HepG2 (cell line): ENCODE measurements around the gene GLB1L. TPM values are rescaled to one million over a fixed set of nuclear protein-coding genes. Genes with fewer than 3 reads are reported as not detected.
A peak's percentile ranks its signal among the peaks of the same experiment; 100 is the strongest.

Experiments used
- ATF7-NPFF ChIP-seq: sonication (generic); formaldehyde crosslinking; IDR thresholded peaks from 2 replicates; pipeline ENCODE4 v1.8.1; 2023; ENCODE audit warnings: mild to moderate bottlenecking, low read depth, missing genetic modification reagents, moderate library complexity
- BCL3 ChIP-seq: sonication (generic); formaldehyde crosslinking; IDR thresholded peaks from 2 replicates; pipeline ENCODE4 v1.5.1; 2020; ENCODE audit warnings: mild to moderate bottlenecking, missing genetic modification reagents, moderate library complexity
- CC2D1A ChIP-seq: sonication (generic); formaldehyde crosslinking; IDR thresholded peaks from 2 replicates; pipeline ENCODE4 v1.8.1; 2023; ENCODE audit warnings: mild to moderate bottlenecking, missing genetic modification reagents
- E2F5 ChIP-seq: sonication (generic); formaldehyde crosslinking; conservative IDR thresholded peaks from 2 replicates; pipeline ENCODE4 v1.4.0; 2020; ENCODE audit warnings: missing genetic modification reagents
- ELF4 ChIP-seq: sonication (generic); formaldehyde crosslinking; IDR thresholded peaks from 2 replicates; pipeline ENCODE4 v1.5.0; 2020; ENCODE audit warnings: missing genetic modification reagents, mild to moderate bottlenecking, moderate library complexity, borderline replicate concordance
- FIP1L1 ChIP-seq: fragments of 200-400 bp; formaldehyde crosslinking; IDR thresholded peaks from 2 replicates; pipeline ENCODE4 v1.6.1; 2018; ENCODE audit warnings: low read depth, mild to moderate bottlenecking, low read length, moderate library complexity, borderline replicate concordance; ENCODE audit not compliant: insufficient read depth
- HOXD1 ChIP-seq: sonication (generic); formaldehyde crosslinking; IDR thresholded peaks from 2 replicates; pipeline ENCODE4 v1.5.0; 2020; ENCODE audit warnings: missing genetic modification reagents
- MYNN ChIP-seq: sonication (generic); formaldehyde crosslinking; IDR thresholded peaks from 2 replicates; pipeline ENCODE4 v1.4.0; 2020; ENCODE audit warnings: mild to moderate bottlenecking, low read depth, missing genetic modification reagents
- NCOA2 ChIP-seq: sonication (generic); formaldehyde crosslinking; IDR thresholded peaks from 2 replicates; pipeline ENCODE4 v1.8.0; 2022; ENCODE audit warnings: inconsistent platforms
- SMAD9 ChIP-seq: sonication (generic); formaldehyde crosslinking; IDR thresholded peaks from 2 replicates; pipeline ENCODE4 v1.5.1; 2020; ENCODE audit warnings: mild to moderate bottlenecking, missing genetic modification reagents
- SMARCC2 ChIP-seq: fragments of 450-650 bp; IDR thresholded peaks from 2 replicates; pipeline ENCODE4 v1.6.1; 2017; ENCODE audit warnings: antibody characterized with exemption, mild to moderate bottlenecking
- ZBTB8A ChIP-seq: sonication (generic); formaldehyde crosslinking; IDR thresholded peaks from 2 replicates; pipeline ENCODE4 v1.4.0; 2020; ENCODE audit warnings: mild to moderate bottlenecking, low read depth, missing genetic modification reagents, borderline replicate concordance
- ZC3H13 ChIP-seq: sonication (generic); formaldehyde crosslinking; IDR thresholded peaks from 2 replicates; pipeline ENCODE4 v1.8.1; 2023; ENCODE audit warnings: mild to moderate bottlenecking, missing genetic modification reagents, moderate library complexity
- ZMAT5 ChIP-seq: sonication (generic); formaldehyde crosslinking; IDR thresholded peaks from 2 replicates; pipeline ENCODE4 v1.5.0; 2020; ENCODE audit warnings: mild to moderate bottlenecking, low read depth, missing genetic modification reagents, borderline replicate concordance
- ZNF142 ChIP-seq: sonication (generic); formaldehyde crosslinking; IDR thresholded peaks from 2 replicates; pipeline ENCODE4 v1.4.0; 2020; ENCODE audit warnings: missing genetic modification reagents
- ZNF143 ChIP-seq: sonication (generic); formaldehyde crosslinking; IDR thresholded peaks from 2 replicates; pipeline ENCODE4 v1.4.0; 2020; ENCODE audit warnings: missing genetic modification reagents
- ZNF30 ChIP-seq: sonication (generic); formaldehyde crosslinking; IDR thresholded peaks from 2 replicates; pipeline ENCODE4 v1.5.0; 2020; ENCODE audit warnings: mild to moderate bottlenecking, missing genetic modification reagents
- ZNF337 ChIP-seq: sonication (generic); formaldehyde crosslinking; IDR thresholded peaks from 2 replicates; pipeline ENCODE4 v1.5.1; 2020; ENCODE audit warnings: missing genetic modification reagents, low read depth, mild to moderate bottlenecking, borderline replicate concordance
- ZNF33B ChIP-seq: sonication (generic); formaldehyde crosslinking; IDR thresholded peaks from 2 replicates; pipeline ENCODE4 v1.5.1; 2020; ENCODE audit warnings: mild to moderate bottlenecking, missing genetic modification reagents
- ZNF512 ChIP-seq: sonication (generic); formaldehyde crosslinking; IDR thresholded peaks from 2 replicates; pipeline ENCODE4 v1.4.0; 2020; ENCODE audit warnings: mild to moderate bottlenecking, missing genetic modification reagents
- ZNF792 ChIP-seq: IDR thresholded peaks from 2 replicates; pipeline ENCODE4 v1.6.1; 2016
- polyA plus RNA-seq, 8 experiments: library from polyadenylated mRNA; depleted of rRNA in 3 of 8; stranded (reverse) in 7 of 8; unstranded in 1 of 8; fragments of >200 nt; fragmentation: Illumina TruSeq in 4 of 8; extraction: Trizol in 4 of 8; gene quantifications; 2 replicates each; pipeline versions ENCODE4 v1.2.1 to v1.2.3, GENCODE V29; 2011 to 2016; ENCODE audit warnings: low read depth in 4 of 8, missing spikeins in 1 of 8, mixed read lengths in 1 of 8; ENCODE audit not compliant: insufficient read depth in 1 of 8
- total RNA-seq, 5 experiments: library from RNA; depleted of rRNA; stranded (reverse); fragments of >200 nt; fragmentation: Illumina TruSeq; extraction: Trizol; gene quantifications; 2 replicates each; pipeline ENCODE4 v1.2.3, GENCODE V29; 2016; ENCODE audit warnings: low read depth in 1 of 5

Gene GLB1L
- total and polyA plus RNA-seq, 2 of the 13 experiments (the other 11 are each of a cell fraction or from before 2014, with no cell fraction given), result 6.8 to 7.3 TPM

GRCh38 chr2:219248845-219249202, 3.6 kb upstream of the GLB1L start (continued):
- TF ChIP-seq ZNF142 (CRISPR knock-in tag) (no peak), ZNF512 (CRISPR knock-in tag) (no peak), BCL3 (no peak), SMARCC2 (no peak), ZNF337 (CRISPR knock-in tag) (no peak), HOXD1 (CRISPR knock-in tag) (no peak), ZNF143 (CRISPR knock-in tag) (no peak), ZBTB8A (CRISPR knock-in tag) (no peak), NCOA2 (CRISPR knock-in tag) (no peak), ZMAT5 (CRISPR knock-in tag) (no peak), ZNF33B (CRISPR knock-in tag) (0 out of 2 replicates have a peak, but pooled peaks have one; percentile 14), ATF7-NPFF (CRISPR knock-in tag) (0 out of 2 replicates have a peak, but pooled peaks have one; percentile 20), ELF4 (CRISPR knock-in tag) (0 out of 2 replicates have a peak, but pooled peaks have one; percentile 1), ZNF30 (no peak), ZNF792 (no peak), ZC3H13 (CRISPR knock-in tag) (no peak), MYNN (no peak), SMAD9 (CRISPR knock-in tag) (no peak), E2F5 (no peak), FIP1L1 (peak; percentile 16; the same call in 1 of the 2 replicates), CC2D1A (no peak)
